ENCODE data around the gene TAS2R41.

TAS2R41 gene

DNA sequence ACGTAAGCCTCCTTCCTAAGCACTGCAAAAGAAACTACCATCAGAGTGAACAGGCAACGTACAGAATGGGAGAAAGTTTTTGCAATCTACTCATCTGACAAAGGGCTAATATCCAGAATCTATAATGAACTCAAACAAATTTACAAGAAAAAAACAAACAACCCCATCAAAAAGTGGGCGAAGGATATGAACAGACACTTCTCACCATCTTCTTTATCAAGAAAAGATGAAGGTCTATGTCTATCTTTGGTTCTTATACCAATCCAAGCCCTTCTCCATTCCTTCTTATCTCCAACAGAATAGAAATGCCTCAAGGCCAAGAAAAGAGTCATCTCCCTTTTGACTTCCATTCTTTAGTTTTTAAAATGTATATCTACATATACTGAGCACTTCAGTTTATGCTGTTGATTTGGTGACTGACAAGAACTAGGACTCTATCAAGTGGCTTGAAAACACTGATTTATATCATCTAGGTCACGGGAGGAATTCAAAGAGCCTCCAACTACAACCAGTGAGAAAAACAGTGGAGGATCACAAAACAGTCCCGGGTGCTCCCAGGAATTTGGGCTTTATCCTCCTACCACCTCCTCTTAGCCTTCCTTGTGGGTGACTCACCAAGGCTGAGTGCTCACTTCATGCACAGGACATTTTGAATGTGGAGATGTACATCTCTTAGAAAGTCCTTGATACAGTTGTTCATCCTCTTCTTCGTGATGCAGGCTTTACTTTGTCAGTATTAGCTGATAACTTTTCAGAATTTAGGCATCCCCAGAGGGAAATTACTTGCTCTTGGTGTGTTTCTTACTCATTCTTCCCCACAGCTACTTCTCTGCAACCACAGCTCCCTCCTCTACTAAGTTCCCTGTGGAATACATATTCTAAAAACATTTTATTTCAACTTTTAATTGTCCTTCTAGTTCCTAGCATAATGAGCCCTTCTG lies 15.4 kb downstream of the TAS2R41 start:
- Histone ChIP-seq H3K4me1 (ENCODE audit: control insufficient read depth, insufficient read depth, low read length, poor library complexity, severe bottlenecking) (peaks cover 34% of the 10 kb centered on the region), H3K27ac (ENCODE audit: low read depth, low read length, severe bottlenecking) (peak overlapping the region; percentile 93), H3K9me3 (ENCODE audit: control insufficient read depth, low read length) (peaks cover 9% of the 10 kb centered on the region), H3K36me3 (ENCODE audit: control insufficient read depth, insufficient read depth, low read length) (no peaks in the 10 kb centered on the region), H3K4me3 (ENCODE audit: extremely low read depth, insufficient read depth, low read length, poor library complexity, severe bottlenecking) (no peak overlapping the region)
- WGBS, 2 experiments (ENCODE audit: insufficient coverage in 2 of 2) = 71% methylated on average over 4 of the region's 6 CpGs; no CpG with 5 or more reads in 1 of the 2 experiments

- Histone ChIP-seq H3K36me3 (ENCODE audit: control insufficient read depth, insufficient read depth, low read length) (no peaks in the 10 kb centered on the region), H3K27ac (ENCODE audit: low read depth, low read length, severe bottlenecking) (peak overlapping the region; percentile 59), H3K9me3 (ENCODE audit: control insufficient read depth, low read length) (peaks cover 9% of the 10 kb centered on the region), H3K4me1 (ENCODE audit: control insufficient read depth, insufficient read depth, low read length, poor library complexity, severe bottlenecking) (peaks cover 37% of the 10 kb centered on the region), H3K4me3 (ENCODE audit: extremely low read depth, insufficient read depth, low read length, poor library complexity, severe bottlenecking) (no peak overlapping the region)
- no CpG with 5 or more reads among the region's 1 CpG for WGBS, 2 experiments (ENCODE audit: insufficient coverage in 2 of 2)
These were observed 16.1 kb downstream of the TAS2R41 start for GRCh38 chr7:143493751-143494150.

DNA sequence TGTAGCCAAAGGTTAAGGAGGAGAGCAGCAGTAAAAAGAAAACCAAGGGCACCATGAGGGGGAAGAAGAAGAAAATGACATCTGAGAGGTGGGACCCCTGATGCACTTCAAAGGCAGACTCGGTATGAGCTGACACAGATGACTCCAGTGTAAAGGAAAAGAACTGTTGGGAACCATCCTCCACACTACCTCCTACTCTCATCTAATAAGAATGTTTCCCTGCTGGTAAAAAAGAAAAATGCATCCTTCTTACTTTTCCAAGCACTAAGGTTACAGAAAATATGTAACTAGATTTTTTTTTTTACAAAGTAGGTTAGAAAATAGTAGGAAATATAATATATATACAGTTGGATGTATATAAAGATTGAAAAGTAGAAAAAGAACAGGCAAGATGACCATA lies 16.9 kb downstream of the TAS2R41 start:
- H3K4me1 ChIP-seq (ENCODE audit: control insufficient read depth, insufficient read depth, low read length, poor library complexity, severe bottlenecking) = peaks cover 43% of the 10 kb centered on the region
- H3K36me3 ChIP-seq (ENCODE audit: control insufficient read depth, insufficient read depth, low read length) = no peaks in the 10 kb centered on the region
- H3K4me3 ChIP-seq (ENCODE audit: extremely low read depth, insufficient read depth, low read length, poor library complexity, severe bottlenecking) = no peak overlapping the region
- H3K9me3 ChIP-seq (ENCODE audit: control insufficient read depth, low read length) = peaks cover 9% of the 10 kb centered on the region
- no CpG with 5 or more reads among the region's 1 CpG for WGBS, 2 experiments (ENCODE audit: insufficient coverage in 2 of 2)
- H3K27ac ChIP-seq (ENCODE audit: low read depth, low read length, severe bottlenecking) = no peak overlapping the region

- Histone ChIP-seq H3K36me3 (ENCODE audit: control insufficient read depth, insufficient read depth, low read length) (no peaks in the 10 kb centered on the region), H3K4me1 (ENCODE audit: control insufficient read depth, insufficient read depth, low read length, poor library complexity, severe bottlenecking) (peaks cover 54% of the 10 kb centered on the region), H3K27ac (ENCODE audit: low read depth, low read length, severe bottlenecking) (no peak overlapping the region), H3K9me3 (ENCODE audit: control insufficient read depth, low read length) (peaks cover 9% of the 10 kb centered on the region), H3K4me3 (ENCODE audit: extremely low read depth, insufficient read depth, low read length, poor library complexity, severe bottlenecking) (no peak overlapping the region)
These were observed 18.2 kb downstream of the TAS2R41 start for GRCh38 chr7:143495851-143496250.

DNA sequence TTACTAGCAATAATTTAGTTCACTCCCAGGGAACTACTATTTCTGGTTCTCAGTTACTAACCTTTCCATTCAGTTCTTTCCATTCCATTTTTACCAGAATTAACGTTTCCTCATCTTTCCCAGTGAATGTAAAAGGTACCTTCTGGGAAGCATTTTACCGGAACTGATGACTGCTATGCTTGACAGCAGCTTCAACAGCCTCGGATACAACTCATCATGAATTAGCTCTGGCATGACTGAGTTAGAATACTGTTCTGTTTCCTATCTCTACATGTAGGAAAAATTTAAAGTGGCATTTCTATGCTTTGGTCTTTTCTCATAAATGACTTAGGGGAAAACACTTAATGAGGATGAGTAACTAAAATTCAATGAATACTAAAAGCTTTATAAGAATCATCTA lies 18.6 kb downstream of the TAS2R41 start:
- Histone ChIP-seq H3K9me3 (ENCODE audit: control insufficient read depth, low read length) (peaks cover 9% of the 10 kb centered on the region), H3K4me1 (ENCODE audit: control insufficient read depth, insufficient read depth, low read length, poor library complexity, severe bottlenecking) (peaks cover 50% of the 10 kb centered on the region), H3K27ac (ENCODE audit: low read depth, low read length, severe bottlenecking) (no peak overlapping the region), H3K36me3 (ENCODE audit: control insufficient read depth, insufficient read depth, low read length) (no peaks in the 10 kb centered on the region), H3K4me3 (ENCODE audit: extremely low read depth, insufficient read depth, low read length, poor library complexity, severe bottlenecking) (no peak overlapping the region)
- WGBS, 2 experiments (ENCODE audit: insufficient coverage in 2 of 2) = 71 to 86% methylated on average over 3 of the region's 3 CpGs

- Histone ChIP-seq H3K9me3 (ENCODE audit: control insufficient read depth, low read length) (peaks cover 9% of the 10 kb centered on the region), H3K4me1 (ENCODE audit: control insufficient read depth, insufficient read depth, low read length, poor library complexity, severe bottlenecking) (peaks cover 42% of the 10 kb centered on the region), H3K36me3 (ENCODE audit: control insufficient read depth, insufficient read depth, low read length) (no peaks in the 10 kb centered on the region), H3K4me3 (ENCODE audit: extremely low read depth, insufficient read depth, low read length, poor library complexity, severe bottlenecking) (no peak overlapping the region), H3K27ac (ENCODE audit: low read depth, low read length, severe bottlenecking) (no peak overlapping the region)
- 92 to 100% methylated on average over 1 to 3 of the region's 4 CpGs for WGBS, 2 experiments (ENCODE audit: insufficient coverage in 2 of 2)
These were observed 19.5 kb downstream of the TAS2R41 start for GRCh38 chr7:143497008-143497795.

DNA sequence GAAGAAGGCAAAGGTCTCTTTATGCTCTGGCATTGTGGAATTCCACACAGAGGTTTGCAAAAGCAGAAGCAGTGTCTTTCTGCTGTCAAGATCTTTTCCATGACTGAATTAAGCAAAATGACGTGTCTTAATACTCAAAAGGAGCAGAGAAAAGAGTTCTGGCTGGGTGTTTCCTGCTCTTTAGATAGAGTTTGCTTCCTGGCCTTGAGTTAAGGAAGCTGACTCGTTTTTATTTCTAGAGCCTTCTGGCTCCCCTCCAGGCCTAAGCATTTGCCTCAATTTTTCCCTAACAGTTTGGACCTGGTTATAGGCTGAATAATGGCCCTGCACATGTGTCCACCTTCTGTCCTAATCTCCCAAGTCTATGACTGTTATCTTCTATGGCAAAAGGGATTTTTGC lies 21.6 kb downstream of the TAS2R41 start:
- Histone ChIP-seq H3K4me1 (ENCODE audit: control insufficient read depth, insufficient read depth, low read length, poor library complexity, severe bottlenecking) (peaks cover 25% of the 10 kb centered on the region), H3K36me3 (ENCODE audit: control insufficient read depth, insufficient read depth, low read length) (no peaks in the 10 kb centered on the region), H3K9me3 (ENCODE audit: control insufficient read depth, low read length) (peaks cover 9% of the 10 kb centered on the region), H3K27ac (ENCODE audit: low read depth, low read length, severe bottlenecking) (peak overlapping the region; percentile 78), H3K4me3 (ENCODE audit: extremely low read depth, insufficient read depth, low read length, poor library complexity, severe bottlenecking) (no peak overlapping the region)
- 43 to 88% methylated on average over 1 to 2 of the region's 2 CpGs for WGBS, 2 experiments (ENCODE audit: insufficient coverage in 2 of 2)

GRCh38 chr7:143499743-143500348 lies 22.2 kb downstream of the TAS2R41 start:
- peaks cover 22% of the 10 kb centered on the region for H3K4me1 ChIP-seq (ENCODE audit: control insufficient read depth, insufficient read depth, low read length, poor library complexity, severe bottlenecking)
- WGBS, 2 experiments (ENCODE audit: insufficient coverage in 2 of 2) = 87 to 92% methylated on average over 7 to 8 of the region's 8 CpGs
- H3K4me3 ChIP-seq (ENCODE audit: extremely low read depth, insufficient read depth, low read length, poor library complexity, severe bottlenecking) = no peak overlapping the region
- no peaks in the 10 kb centered on the region for H3K36me3 ChIP-seq (ENCODE audit: control insufficient read depth, insufficient read depth, low read length)
- H3K27ac ChIP-seq (ENCODE audit: low read depth, low read length, severe bottlenecking) = peak overlapping the region; percentile 78
- H3K9me3 ChIP-seq (ENCODE audit: control insufficient read depth, low read length) = peaks cover 9% of the 10 kb centered on the region

DNA sequence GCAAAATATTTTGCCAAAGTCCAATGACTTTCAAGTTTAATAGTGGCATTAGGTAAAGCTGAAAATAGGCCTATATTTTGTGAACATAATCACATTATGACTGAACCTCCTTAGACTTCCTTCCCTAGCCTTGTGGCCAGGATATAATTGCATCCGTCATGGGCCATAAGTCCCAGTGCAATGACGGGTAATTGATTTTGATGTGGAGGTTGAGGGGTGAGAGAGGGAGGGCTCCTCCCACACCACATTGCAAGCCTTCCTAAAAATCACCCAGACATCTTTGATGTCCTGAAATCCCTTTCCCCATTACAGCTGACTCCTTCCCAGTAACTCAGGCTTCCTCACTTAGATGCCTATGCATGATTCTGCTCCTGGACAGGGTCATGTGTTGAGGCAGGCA lies 25.6 kb downstream of the TAS2R41 start:
- Histone ChIP-seq H3K36me3 (ENCODE audit: control insufficient read depth, insufficient read depth, low read length) (no peaks in the 10 kb centered on the region), H3K9me3 (ENCODE audit: control insufficient read depth, low read length) (no peaks in the 10 kb centered on the region), H3K4me3 (ENCODE audit: extremely low read depth, insufficient read depth, low read length, poor library complexity, severe bottlenecking) (no peak overlapping the region), H3K27ac (ENCODE audit: low read depth, low read length, severe bottlenecking) (no peak overlapping the region), H3K4me1 (ENCODE audit: control insufficient read depth, insufficient read depth, low read length, poor library complexity, severe bottlenecking) (peaks cover 22% of the 10 kb centered on the region)
- WGBS, 2 experiments (ENCODE audit: insufficient coverage in 2 of 2) = no CpG with 5 or more reads among the region's 2 CpGs

- Histone ChIP-seq H3K4me1 (ENCODE audit: control insufficient read depth, insufficient read depth, low read length, poor library complexity, severe bottlenecking) (peaks cover 15% of the 10 kb centered on the region), H3K9me3 (ENCODE audit: control insufficient read depth, low read length) (no peaks in the 10 kb centered on the region), H3K4me3 (ENCODE audit: extremely low read depth, insufficient read depth, low read length, poor library complexity, severe bottlenecking) (no peak overlapping the region), H3K36me3 (ENCODE audit: control insufficient read depth, insufficient read depth, low read length) (no peaks in the 10 kb centered on the region), H3K27ac (ENCODE audit: low read depth, low read length, severe bottlenecking) (no peak overlapping the region)
- 86 to 96% methylated on average over 4 of the region's 5 CpGs for WGBS, 2 experiments (ENCODE audit: insufficient coverage in 2 of 2)
These were observed 26.7 kb downstream of the TAS2R41 start for GRCh38 chr7:143504215-143504936.
